HepG2 (cell line): ENCODE data around the gene PAMR1. TPM values are rescaled to one million over a fixed set of nuclear protein-coding genes. Genes with fewer than 3 reads are reported as not detected.

Source experiments
- MAZ ChIP-seq, 2 experiments: sonication (generic) in 1 of 2; formaldehyde crosslinking in 1 of 2; IDR thresholded peaks; 2 replicates each; pipeline versions ENCODE4 v1.5.0 to v1.6.1; 2012 to 2020; ENCODE audit warnings: low read depth in 2 of 2, mild to moderate bottlenecking in 2 of 2, borderline replicate concordance in 1 of 2, improper control_type of control experiment in 1 of 2, low read length in 1 of 2, missing genetic modification reagents in 1 of 2, moderate library complexity in 1 of 2
- POLR2AphosphoS5 ChIP-seq: IDR thresholded peaks from 2 replicates; pipeline ENCODE4 v1.6.1; 2012; ENCODE audit warnings: low read depth, low read length
- RFX5 ChIP-seq: IDR thresholded peaks from 2 replicates; pipeline ENCODE4 v1.6.1; 2011; ENCODE audit warnings: low read depth, low read length, improper control_type of control experiment
- SIX1 ChIP-seq: sonication (generic); formaldehyde crosslinking; IDR thresholded peaks from 2 replicates; pipeline ENCODE4 v1.4.0; 2020; ENCODE audit warnings: missing genetic modification reagents, borderline replicate concordance
- SMC3 ChIP-seq: IDR thresholded peaks from 2 replicates; pipeline ENCODE4 v1.6.1; 2011; ENCODE audit warnings: low read length, improper control_type of control experiment
- SNAPC4 ChIP-seq: sonication (generic); formaldehyde crosslinking; IDR thresholded peaks from 2 replicates; pipeline ENCODE4 v1.4.0; 2020; ENCODE audit warnings: mild to moderate bottlenecking, missing genetic modification reagents
- THRA ChIP-seq: sonication (generic); formaldehyde crosslinking; IDR thresholded peaks from 2 replicates; pipeline ENCODE4 v1.4.0; 2020; ENCODE audit warnings: missing genetic modification reagents, borderline replicate concordance
- ZFP91 ChIP-seq: sonication (generic); formaldehyde crosslinking; IDR thresholded peaks from 2 replicates; pipeline ENCODE4 v1.9.0; 2022; ENCODE audit warnings: missing genetic modification reagents, mild to moderate bottlenecking, borderline replicate concordance
- ZNF30 ChIP-seq: sonication (generic); formaldehyde crosslinking; IDR thresholded peaks from 2 replicates; pipeline ENCODE4 v1.5.0; 2020; ENCODE audit warnings: mild to moderate bottlenecking, missing genetic modification reagents
- ZNF337 ChIP-seq: sonication (generic); formaldehyde crosslinking; IDR thresholded peaks from 2 replicates; pipeline ENCODE4 v1.5.1; 2020; ENCODE audit warnings: missing genetic modification reagents, low read depth, mild to moderate bottlenecking, borderline replicate concordance
- ZSCAN29 ChIP-seq: sonication (generic); formaldehyde crosslinking; conservative IDR thresholded peaks from 2 replicates; pipeline ENCODE4 v1.4.0; 2020; ENCODE audit warnings: mild to moderate bottlenecking, missing genetic modification reagents
- polyA plus RNA-seq, 8 experiments: library from polyadenylated mRNA; depleted of rRNA in 3 of 8; stranded (reverse) in 7 of 8; unstranded in 1 of 8; fragments of >200 nt; fragmentation: Illumina TruSeq in 4 of 8; extraction: Trizol in 4 of 8; gene quantifications; 2 replicates each; pipeline versions ENCODE4 v1.2.1 to v1.2.3, GENCODE V29; 2011 to 2016; ENCODE audit warnings: low read depth in 4 of 8, missing spikeins in 1 of 8, mixed read lengths in 1 of 8; ENCODE audit not compliant: insufficient read depth in 1 of 8
- total RNA-seq, 5 experiments: library from RNA; depleted of rRNA; stranded (reverse); fragments of >200 nt; fragmentation: Illumina TruSeq; extraction: Trizol; gene quantifications; 2 replicates each; pipeline ENCODE4 v1.2.3, GENCODE V29; 2016; ENCODE audit warnings: low read depth in 1 of 5

Gene PAMR1
- total and polyA plus RNA-seq, 2 of the 13 experiments (the other 11 are each of a cell fraction or from before 2014, with no cell fraction given), result not detected

- TF ChIP-seq ZNF337 (CRISPR knock-in tag) (no peak), RFX5 (no peak), ZSCAN29 (CRISPR knock-in tag) (no peak), POLR2AphosphoS5 (no peak), SIX1 (CRISPR knock-in tag) (no peak), ZNF30 (no peak), THRA (no peak), SMC3 (no peak), MAZ (IDR thresholded peaks at IDR 0.05; ENCODE audit: borderline replicate concordance, low read depth, low read length) (no peak), MAZ (CRISPR knock-in tag; IDR thresholded peaks at IDR 0.05; ENCODE audit: low read depth) (no peak), ZFP91 (no peak), SNAPC4 (CRISPR knock-in tag) (no peak)
Measured at GRCh38 chr11:35459489-35459888, 65.9 kb downstream of the PAMR1 start (continued).
